ENCODE measurements around the gene HOXA4. TPM values are rescaled to one million over a fixed set of nuclear protein-coding genes. Genes with fewer than 3 reads are reported as not detected.
A peak's percentile ranks its signal among the peaks of the same experiment; 100 is the strongest.

The HOXA4 gene
- total RNA-seq, 1 donor, result 0.72 TPM

DNA sequence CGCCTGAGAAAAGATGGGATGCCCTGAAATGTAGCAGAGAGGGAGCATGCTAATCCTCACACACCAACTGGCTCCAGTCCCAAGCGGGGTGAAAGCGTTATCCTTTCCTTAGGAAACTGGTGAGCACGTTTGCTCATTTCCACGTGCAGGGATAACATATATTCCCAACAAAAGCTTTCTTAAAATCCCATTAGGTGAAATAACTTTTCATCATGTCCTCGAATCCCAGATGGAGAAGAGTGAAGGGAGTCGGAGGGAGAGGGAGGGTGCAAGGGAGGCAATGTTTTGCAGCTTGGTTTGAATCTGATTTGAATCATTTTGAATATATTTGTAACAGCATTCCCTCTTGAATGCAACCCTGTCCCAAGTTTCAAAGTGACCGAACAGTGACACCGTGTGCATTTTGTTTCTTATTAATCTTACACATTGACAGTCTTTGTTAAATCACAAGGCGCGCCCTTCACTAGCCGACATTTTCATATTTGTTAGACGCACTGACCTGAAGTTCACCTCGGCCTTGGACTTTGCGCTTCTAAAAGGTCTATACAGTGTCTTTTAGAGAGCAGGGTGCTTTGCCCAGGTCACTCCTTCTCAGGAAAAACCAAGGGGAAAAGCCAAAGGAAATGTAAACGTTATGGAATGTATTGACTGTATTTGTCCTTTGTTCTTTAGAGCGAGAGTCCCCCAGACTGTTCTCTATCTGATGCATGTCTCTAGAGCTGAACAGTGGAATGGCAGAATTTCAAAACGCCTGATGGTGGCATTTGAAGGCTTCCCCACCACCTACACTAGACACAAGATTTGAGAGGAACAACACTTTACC is 3.1 kb upstream of the HOXA4 start:
- H3K9me3 ChIP-seq (ENCODE audit: low read depth, low read length), result no peaks in the 10 kb centered on the region
- H3K27ac ChIP-seq (ENCODE audit: low read depth, low read length), result peak overlapping the region; percentile 90
- no peaks in the 10 kb centered on the region for H3K27me3 ChIP-seq (ENCODE audit: insufficient read depth, low read length)
- H3K4me1 ChIP-seq (ENCODE audit: insufficient read depth, low read length), result peaks cover 56% of the 10 kb centered on the region
- H3K36me3 ChIP-seq (ENCODE audit: insufficient read depth, low read length), result no peaks in the 10 kb centered on the region
- DNase-seq (ENCODE audit: insufficient read length, low spot score, missing footprints), result peak; percentile 17
- peaks cover 10% of the 10 kb centered on the region for H4K20me1 ChIP-seq (ENCODE audit: insufficient read depth, low read length)
- TF ChIP-seq, protein P1, sequence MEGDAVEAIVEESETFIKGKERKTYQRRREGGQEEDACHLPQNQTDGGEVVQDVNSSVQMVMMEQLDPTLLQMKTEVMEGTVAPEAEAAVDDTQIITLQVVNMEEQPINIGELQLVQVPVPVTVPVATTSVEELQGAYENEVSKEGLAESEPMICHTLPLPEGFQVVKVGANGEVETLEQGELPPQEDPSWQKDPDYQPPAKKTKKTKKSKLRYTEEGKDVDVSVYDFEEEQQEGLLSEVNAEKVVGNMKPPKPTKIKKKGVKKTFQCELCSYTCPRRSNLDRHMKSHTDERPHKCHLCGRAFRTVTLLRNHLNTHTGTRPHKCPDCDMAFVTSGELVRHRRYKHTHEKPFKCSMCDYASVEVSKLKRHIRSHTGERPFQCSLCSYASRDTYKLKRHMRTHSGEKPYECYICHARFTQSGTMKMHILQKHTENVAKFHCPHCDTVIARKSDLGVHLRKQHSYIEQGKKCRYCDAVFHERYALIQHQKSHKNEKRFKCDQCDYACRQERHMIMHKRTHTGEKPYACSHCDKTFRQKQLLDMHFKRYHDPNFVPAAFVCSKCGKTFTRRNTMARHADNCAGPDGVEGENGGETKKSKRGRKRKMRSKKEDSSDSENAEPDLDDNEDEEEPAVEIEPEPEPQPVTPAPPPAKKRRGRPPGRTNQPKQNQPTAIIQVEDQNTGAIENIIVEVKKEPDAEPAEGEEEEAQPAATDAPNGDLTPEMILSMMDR (IDR thresholded peaks at IDR 0.05; ENCODE audit: extremely low read depth, low read depth, low read length), result no peak
- no peak overlapping the region for H2AFZ ChIP-seq (ENCODE audit: low read length)
- no peak overlapping the region for H3K4me3 ChIP-seq (ENCODE audit: insufficient read depth, low read length)
- H3K79me2 ChIP-seq (ENCODE audit: insufficient read depth, low read length), result peaks cover 56% of the 10 kb centered on the region
- peak overlapping the region; percentile 33 for H3K4me2 ChIP-seq (ENCODE audit: insufficient read depth, low read length)

DNA sequence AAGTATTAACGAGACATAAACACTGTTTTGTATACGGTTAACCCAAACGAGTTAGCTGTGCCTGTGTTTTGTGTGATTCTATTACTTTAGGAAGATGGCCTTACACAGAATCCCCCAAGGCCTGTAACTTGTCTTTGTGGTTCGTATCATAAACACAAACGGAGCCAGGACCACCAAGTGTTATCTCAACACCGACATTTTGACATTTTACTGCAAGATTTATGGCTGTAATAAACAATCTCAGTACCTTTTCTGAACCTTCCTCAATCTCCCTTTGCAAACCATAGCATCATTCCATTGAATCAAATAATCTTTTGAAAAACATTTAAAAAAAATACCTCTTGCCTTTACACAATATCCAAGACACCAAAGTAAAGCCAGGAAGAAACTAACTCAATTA is 2.4 kb upstream of the HOXA4 start:
- Histone ChIP-seq H3K27me3 (ENCODE audit: insufficient read depth, low read length) (no peaks in the 10 kb centered on the region), H3K27ac (ENCODE audit: low read depth, low read length) (no peak overlapping the region), H3K79me2 (ENCODE audit: insufficient read depth, low read length) (peaks cover 51% of the 10 kb centered on the region), H3K4me1 (ENCODE audit: insufficient read depth, low read length) (peaks cover 53% of the 10 kb centered on the region), H3K36me3 (ENCODE audit: insufficient read depth, low read length) (no peaks in the 10 kb centered on the region), H3K4me2 (ENCODE audit: insufficient read depth, low read length) (no peak overlapping the region), H3K4me3 (ENCODE audit: insufficient read depth, low read length) (no peak overlapping the region), H2AFZ (ENCODE audit: low read length) (no peak overlapping the region), H4K20me1 (ENCODE audit: insufficient read depth, low read length) (peaks cover 10% of the 10 kb centered on the region), H3K9me3 (ENCODE audit: low read depth, low read length) (no peaks in the 10 kb centered on the region)
- peak; percentile 1 for DNase-seq (ENCODE audit: insufficient read length, low spot score, missing footprints)
- TF ChIP-seq, protein P1 (IDR thresholded peaks at IDR 0.05; ENCODE audit: extremely low read depth, low read depth, low read length), result no peak

DNA sequence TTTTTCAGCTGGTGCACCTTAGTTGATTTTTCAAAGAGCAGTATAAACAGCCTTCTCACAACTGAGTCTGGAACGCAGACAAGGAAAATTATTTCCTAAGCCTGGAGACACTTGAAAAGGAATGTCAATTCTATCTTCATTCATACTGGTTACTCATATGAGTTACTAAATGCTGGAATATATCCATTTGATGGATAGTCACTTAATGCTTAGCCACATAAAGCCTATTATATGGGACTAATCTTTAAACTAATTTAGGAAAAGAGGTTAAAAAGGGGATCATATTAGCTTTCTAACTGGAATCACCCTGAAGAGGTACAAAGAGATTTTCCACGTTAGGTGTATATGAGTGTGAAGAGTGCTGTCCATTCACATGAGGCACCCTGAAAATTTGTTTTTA is 1.7 kb upstream of the HOXA4 start:
- no peaks in the 10 kb centered on the region for H3K36me3 ChIP-seq (ENCODE audit: insufficient read depth, low read length)
- peaks cover 46% of the 10 kb centered on the region for H3K4me1 ChIP-seq (ENCODE audit: insufficient read depth, low read length)
- no peak overlapping the region for H2AFZ ChIP-seq (ENCODE audit: low read length)
- H3K4me3 ChIP-seq (ENCODE audit: insufficient read depth, low read length), result no peak overlapping the region
- H3K79me2 ChIP-seq (ENCODE audit: insufficient read depth, low read length), result peaks cover 49% of the 10 kb centered on the region
- peak; percentile 74 for DNase-seq (ENCODE audit: insufficient read length, low spot score, missing footprints)
- H3K4me2 ChIP-seq (ENCODE audit: insufficient read depth, low read length), result no peak overlapping the region
- no peaks in the 10 kb centered on the region for H3K9me3 ChIP-seq (ENCODE audit: low read depth, low read length)
- H3K27me3 ChIP-seq (ENCODE audit: insufficient read depth, low read length), result no peaks in the 10 kb centered on the region
- no peak overlapping the region for H3K27ac ChIP-seq (ENCODE audit: low read depth, low read length)
- peaks cover 10% of the 10 kb centered on the region for H4K20me1 ChIP-seq (ENCODE audit: insufficient read depth, low read length)
- TF ChIP-seq, protein P1 (IDR thresholded peaks at IDR 0.05; ENCODE audit: extremely low read depth, low read depth, low read length), result no peak

DNA sequence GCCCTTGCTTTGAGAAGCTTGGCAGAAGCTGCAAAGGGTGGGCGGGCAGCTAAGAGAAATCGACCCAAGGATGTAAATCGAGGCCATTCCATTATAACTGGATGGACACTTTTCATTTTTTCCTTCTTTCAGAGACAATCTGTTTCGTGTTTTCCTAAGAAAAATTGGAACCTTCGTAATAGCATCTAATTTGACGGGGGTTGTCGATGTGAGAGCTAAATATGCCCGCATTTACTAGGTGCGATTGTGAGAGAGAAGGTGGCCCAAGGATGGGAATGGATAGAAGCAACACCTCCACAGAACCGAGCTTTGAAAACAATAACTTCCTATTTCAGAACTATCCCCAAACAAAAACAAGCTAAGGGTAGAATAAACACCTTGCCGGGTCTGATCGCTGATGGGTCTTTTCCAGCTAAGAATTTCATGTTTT is 848 bp upstream of the HOXA4 start:
- peak overlapping the region; percentile 76 for H3K4me3 ChIP-seq (ENCODE audit: insufficient read depth, low read length)
- H2AFZ ChIP-seq (ENCODE audit: low read length), result peak overlapping the region; percentile 73
- H3K27me3 ChIP-seq (ENCODE audit: insufficient read depth, low read length), result no peaks in the 10 kb centered on the region
- TF ChIP-seq, protein P1 (IDR thresholded peaks at IDR 0.05; ENCODE audit: extremely low read depth, low read depth, low read length), result no peak
- peak overlapping the region; percentile 75 for H3K4me2 ChIP-seq (ENCODE audit: insufficient read depth, low read length)
- H3K36me3 ChIP-seq (ENCODE audit: insufficient read depth, low read length), result no peaks in the 10 kb centered on the region
- H3K9me3 ChIP-seq (ENCODE audit: low read depth, low read length), result no peaks in the 10 kb centered on the region
- H3K27ac ChIP-seq (ENCODE audit: low read depth, low read length), result peak overlapping the region; percentile 68
- DNase-seq (ENCODE audit: insufficient read length, low spot score, missing footprints), result peak; percentile 15
- peaks cover 49% of the 10 kb centered on the region for H3K79me2 ChIP-seq (ENCODE audit: insufficient read depth, low read length)
- H3K4me1 ChIP-seq (ENCODE audit: insufficient read depth, low read length), result peaks cover 38% of the 10 kb centered on the region
- H4K20me1 ChIP-seq (ENCODE audit: insufficient read depth, low read length), result peaks cover 10% of the 10 kb centered on the region
